AG04449 (cell line): ENCODE results near the gene AXIN2.
A peak's percentile ranks its signal among the peaks of the same experiment; 100 is the strongest.

ENCODE experiments used
- CTCF ChIA-PET: fragments of 350-600 bp; formaldehyde crosslinking; extraction: SDS; loops from one replicate; lab custom pipeline; 2021; ENCODE audit warnings: antibody characterized with exemption; lab: Yijun Ruan, JAX
- POLR2A ChIA-PET: fragments of 400-600, 350-600 bp; formaldehyde crosslinking; extraction: SDS; loops from one replicate; lab custom pipeline; 2020; ENCODE audit warnings: antibody characterized with exemption, inconsistent platforms; lab: Yijun Ruan, JAX
- DNase-seq: peaks from one replicate; pipeline ENCODE4 v3.0.0-alpha.2; 2010; ENCODE audit warnings: low read depth, low spot score
- H3K4me3 ChIP-seq: 2 replicates; pipeline ENCODE4 v1.5.1; 2011; ENCODE audit warnings: low read depth, mild to moderate bottlenecking, control low read depth, low read length
- TF ChIP-seq, protein P1 (sequence below): IDR thresholded peaks from one replicate; pipeline ENCODE4 v1.5.1; 2011; ENCODE audit warnings: mild to moderate bottlenecking, moderate library complexity, low read length, control low read depth, inconsistent platforms; ENCODE audit not compliant: insufficient read depth; ENCODE audit errors: missing control alignments

AXIN2 gene

DNA sequence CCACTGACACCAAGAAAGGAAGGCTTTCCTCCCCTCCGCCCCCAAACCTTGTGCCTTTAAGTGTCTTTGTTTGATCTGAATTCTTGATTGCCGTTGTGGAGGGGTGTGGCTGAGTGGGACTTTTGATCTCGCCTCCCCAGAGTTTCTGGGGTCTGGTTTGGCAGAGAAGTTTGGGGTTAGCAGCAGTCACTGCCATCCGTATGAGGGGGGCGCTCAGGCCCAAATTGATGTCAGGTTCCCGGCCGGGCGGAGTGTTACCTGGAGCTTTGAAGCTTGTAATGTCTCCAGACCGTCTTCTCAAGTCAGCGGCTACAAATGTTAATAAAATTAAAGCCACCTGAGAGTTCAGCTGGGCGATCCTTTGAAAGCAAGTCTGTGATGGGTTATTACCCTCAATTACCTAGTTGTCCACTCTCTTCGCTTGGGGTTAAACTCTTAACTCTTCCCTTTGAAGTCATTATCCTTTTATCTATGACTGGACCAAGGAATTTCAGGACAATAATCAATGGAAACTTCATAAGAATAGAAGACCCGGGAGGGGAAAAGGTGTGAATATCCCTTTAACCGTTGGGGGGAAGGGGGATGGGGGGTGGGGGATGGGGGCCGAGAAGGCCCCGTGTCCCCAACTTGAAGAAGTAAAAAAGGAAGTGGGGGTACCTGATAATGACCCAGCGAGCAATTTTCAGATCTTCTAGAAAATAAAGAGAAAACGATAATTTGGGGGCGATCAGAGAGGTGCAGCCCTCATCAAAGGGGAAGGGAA lies 31.8 kb upstream of the AXIN2 start:
- DNase-seq = no peak
- POLR2A ChIA-PET = no interaction called here
- CTCF ChIA-PET = interaction anchor here (1.3 kb wide), 1 partner anchor 25 kb away, joined by 3 read pairs; no protein-coding TSS in a partner anchor
- H3K4me3 ChIP-seq = 0 out of 2 replicates have a peak overlapping the region, but pooled peaks have one; percentile 43
- TF ChIP-seq, protein P1, sequence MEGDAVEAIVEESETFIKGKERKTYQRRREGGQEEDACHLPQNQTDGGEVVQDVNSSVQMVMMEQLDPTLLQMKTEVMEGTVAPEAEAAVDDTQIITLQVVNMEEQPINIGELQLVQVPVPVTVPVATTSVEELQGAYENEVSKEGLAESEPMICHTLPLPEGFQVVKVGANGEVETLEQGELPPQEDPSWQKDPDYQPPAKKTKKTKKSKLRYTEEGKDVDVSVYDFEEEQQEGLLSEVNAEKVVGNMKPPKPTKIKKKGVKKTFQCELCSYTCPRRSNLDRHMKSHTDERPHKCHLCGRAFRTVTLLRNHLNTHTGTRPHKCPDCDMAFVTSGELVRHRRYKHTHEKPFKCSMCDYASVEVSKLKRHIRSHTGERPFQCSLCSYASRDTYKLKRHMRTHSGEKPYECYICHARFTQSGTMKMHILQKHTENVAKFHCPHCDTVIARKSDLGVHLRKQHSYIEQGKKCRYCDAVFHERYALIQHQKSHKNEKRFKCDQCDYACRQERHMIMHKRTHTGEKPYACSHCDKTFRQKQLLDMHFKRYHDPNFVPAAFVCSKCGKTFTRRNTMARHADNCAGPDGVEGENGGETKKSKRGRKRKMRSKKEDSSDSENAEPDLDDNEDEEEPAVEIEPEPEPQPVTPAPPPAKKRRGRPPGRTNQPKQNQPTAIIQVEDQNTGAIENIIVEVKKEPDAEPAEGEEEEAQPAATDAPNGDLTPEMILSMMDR = no peak

DNA sequence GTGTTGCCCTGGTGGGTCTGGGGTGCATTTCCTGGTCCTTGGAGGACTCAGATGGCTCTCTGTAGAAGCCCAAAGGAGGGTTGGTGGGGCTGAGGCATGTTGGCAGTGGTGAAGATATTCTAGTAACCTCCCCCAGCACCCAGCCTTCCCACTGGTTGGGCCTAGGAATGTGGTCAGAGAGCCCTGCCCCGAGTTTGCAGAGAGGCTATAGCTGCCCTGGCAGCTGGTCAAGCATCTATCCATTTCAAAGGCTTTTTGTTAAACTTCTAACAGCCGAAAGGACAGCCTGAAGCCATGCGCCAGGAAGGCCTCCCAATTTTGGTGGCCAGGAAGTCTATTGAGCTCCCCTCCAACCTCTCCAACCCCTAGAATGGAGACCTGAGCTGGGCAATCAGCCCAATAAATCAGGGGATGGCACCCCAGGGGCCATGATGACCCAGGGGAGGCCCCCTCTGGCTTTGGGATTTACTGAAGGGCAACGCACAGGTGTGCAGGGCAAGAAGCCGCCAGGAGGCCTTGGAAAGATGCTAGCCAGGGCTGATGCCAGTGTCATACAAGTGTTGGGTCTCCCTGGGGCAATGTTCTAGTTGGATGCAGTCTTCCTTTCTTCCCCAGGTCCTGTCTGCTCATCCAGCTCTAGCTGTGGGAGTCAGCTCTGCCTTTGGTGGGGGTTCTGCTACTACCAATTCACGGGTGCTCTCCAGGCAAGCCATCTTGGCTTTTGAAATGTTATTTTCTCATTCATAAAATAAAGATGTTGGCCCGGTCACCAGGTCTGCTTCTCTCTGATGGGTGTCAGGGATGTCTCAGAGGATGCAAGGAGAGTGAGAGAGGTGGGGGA lies 30.9 kb upstream of the AXIN2 start:
- no peak for DNase-seq
- TF ChIP-seq, protein P1 = no peak
- ChIA-PET POLR2A (interaction anchor here (0.6 kb wide), 1 partner anchor 1355 kb away, joined by 3 read pairs; no protein-coding TSS in a partner anchor), CTCF (interaction anchor here (0.8 kb wide), 1 partner anchor 298 kb away, joined by 3 read pairs; no protein-coding TSS in a partner anchor)
- no peak overlapping the region for H3K4me3 ChIP-seq

DNA sequence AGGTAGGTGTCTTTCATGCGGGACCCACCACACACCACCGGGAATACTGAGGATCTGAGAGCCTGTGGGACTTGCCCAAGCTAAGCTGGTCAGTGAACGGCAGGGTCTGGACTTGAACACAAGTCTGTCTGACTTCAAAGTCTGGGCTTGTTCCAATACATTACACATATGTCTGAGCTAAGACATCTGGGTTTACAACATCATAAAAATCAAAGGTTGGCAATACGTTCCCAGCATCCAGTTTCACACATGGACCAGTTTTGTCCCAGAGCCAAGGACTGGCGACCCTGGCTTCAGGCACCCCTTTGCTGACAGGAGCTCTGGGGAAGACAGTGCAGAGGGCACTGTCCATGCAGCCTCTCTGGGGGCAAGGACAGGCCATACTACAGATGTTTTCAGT lies 27.9 kb upstream of the AXIN2 start:
- H3K4me3 ChIP-seq = no peak overlapping the region
- TF ChIP-seq, protein P1 = no peak
- no peak for DNase-seq
- ChIA-PET CTCF (interaction anchor here (1.6 kb wide), 1 partner anchor 11 kb away, joined by 4 read pairs; no protein-coding TSS in a partner anchor), POLR2A (no interaction called here)

DNA sequence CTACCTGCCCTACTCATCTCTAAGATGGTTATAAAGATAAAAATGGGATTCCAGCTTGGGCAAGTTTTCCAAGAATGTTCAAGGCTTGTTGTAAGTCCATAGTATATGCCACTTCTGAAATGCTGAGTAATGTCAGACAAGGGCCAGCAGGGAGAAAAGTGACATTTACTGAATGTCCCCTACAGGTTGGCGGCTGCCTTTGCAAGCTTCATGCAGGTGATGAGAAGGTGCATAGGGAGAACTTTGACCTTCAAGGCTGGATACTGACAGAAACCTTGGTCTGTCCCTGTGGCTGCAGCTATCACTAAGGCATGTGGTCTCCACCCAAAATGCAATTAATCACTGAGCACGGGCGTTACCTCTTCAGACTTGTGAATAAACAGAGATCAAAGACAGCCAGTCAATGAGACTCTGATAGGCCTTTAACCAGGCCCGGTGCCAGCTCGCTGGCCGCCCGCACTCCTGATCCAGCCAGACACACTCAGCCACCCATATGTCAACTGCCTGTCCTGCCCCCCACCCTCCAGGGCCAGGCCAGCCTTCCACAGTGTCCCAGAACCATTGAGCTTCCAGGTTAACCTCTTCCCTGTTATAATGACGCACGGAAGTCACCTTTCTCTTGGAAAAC lies 26.8 kb upstream of the AXIN2 start:
- CTCF ChIA-PET = interaction anchor here (1.6 kb wide), 1 partner anchor 10 kb away, joined by 4 read pairs; no protein-coding TSS in a partner anchor

DNA sequence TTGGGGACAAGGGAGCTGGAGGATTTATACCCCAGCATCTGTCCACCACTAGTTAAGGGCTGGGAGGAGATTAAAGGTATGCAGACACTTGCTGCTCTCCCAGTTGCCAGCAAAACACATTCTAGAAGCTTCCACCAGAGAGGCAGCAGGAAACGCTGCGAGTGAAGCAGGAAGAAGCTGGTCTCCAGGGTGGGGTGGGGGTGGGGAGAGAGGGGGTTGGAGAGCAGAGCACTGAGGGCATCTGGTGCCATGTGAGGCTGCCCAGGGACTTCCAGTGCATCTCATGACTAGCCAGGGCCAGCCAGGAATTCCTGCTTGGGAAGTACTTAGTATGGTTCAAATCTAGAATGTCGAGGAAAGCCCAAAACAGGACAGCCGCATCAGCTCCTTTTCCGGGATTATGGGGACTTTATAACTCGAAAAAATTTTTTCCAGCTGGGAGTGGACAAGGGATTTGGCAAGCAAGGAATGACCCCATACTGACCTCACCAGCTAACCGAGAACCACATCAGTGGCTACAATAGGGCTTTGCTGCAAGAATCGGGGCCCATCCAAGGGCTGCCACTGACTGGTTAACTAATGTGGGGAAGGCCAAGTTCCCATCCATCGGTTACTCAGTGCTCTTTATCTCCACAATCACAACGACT lies 26.2 kb upstream of the AXIN2 start:
- ChIA-PET CTCF (interaction anchor here (1.6 kb wide), 1 partner anchor 9 kb away, joined by 4 read pairs; no protein-coding TSS in a partner anchor), POLR2A (no interaction called here)
- H3K4me3 ChIP-seq = no peak overlapping the region
- DNase-seq = no peak
- TF ChIP-seq, protein P1 = no peak

More for the DNA sequence above, 26.8 kb upstream of the AXIN2 start:
- no peak overlapping the region for H3K4me3 ChIP-seq
- no peak for DNase-seq
- TF ChIP-seq, protein P1 = no peak
- POLR2A ChIA-PET = no interaction called here
